Ovary (tissue), 3 donors: ENCODE measurements around the gene TMOD2.

Experiments used
- EP300 ChIP-seq: sonication (generic); formaldehyde crosslinking; IDR thresholded peaks from one replicate; pipeline ENCODE4 v1.6.1; 2017; ENCODE audit warnings: antibody characterized with exemption
- POLR2A ChIP-seq: fragments of 450-650 bp; IDR thresholded peaks from one replicate; pipeline ENCODE4 v1.6.1; 2017; ENCODE audit warnings: antibody characterized with exemption, mild to moderate bottlenecking, moderate library complexity
- TF ChIP-seq, protein P1 (sequence below), 3 donors: fragments of 450-650 bp in 2 of 3; fragments of 200-600 bp in 1 of 3; IDR thresholded peaks; one replicate each; pipeline versions ENCODE4 v1.5.1 to v1.8.0; 2016 to 2022; ENCODE audit warnings: antibody characterized with exemption in 3 of 3, mild to moderate bottlenecking in 1 of 3
- donor health status: DM: no; HTN: no; CAD: no.

DNA sequence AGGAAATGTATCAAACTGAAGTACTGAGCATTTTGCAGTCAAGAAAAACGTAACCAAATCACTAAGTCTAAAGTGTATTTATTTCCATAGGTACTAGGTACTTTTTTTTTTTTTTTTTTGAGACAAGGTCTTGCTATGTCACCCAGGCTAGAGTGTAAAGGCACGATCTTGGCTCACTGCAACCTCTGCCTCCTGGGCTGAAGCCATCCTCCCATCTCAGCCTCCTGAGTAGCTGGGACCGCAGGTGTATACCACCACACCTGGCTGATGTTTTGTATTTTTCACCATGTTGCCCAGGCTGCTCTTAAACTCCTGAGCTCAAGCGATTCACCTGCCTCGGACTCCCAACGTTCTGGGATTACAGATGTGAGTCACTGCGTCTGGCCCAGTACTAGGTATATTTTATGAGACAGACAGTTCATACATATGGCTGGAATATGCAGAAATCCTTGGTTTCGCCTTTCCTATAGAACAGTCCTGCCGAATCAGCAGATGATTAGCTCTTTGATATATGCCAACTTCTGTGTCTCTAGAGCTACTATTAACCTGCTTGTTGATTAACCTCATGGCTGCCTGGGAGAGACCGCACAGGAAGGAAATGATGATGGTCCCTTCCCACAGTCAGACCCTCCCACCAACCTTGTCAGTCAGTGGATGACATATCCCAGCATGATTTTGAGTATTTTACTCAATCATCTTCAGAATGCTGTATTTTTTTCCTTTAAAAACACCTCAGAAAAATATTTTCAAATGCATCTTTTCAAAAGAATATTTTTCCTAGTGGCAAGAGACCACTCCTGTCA, 110.4 kb downstream of the TMOD2 start:
- TF ChIP-seq, protein P1, sequence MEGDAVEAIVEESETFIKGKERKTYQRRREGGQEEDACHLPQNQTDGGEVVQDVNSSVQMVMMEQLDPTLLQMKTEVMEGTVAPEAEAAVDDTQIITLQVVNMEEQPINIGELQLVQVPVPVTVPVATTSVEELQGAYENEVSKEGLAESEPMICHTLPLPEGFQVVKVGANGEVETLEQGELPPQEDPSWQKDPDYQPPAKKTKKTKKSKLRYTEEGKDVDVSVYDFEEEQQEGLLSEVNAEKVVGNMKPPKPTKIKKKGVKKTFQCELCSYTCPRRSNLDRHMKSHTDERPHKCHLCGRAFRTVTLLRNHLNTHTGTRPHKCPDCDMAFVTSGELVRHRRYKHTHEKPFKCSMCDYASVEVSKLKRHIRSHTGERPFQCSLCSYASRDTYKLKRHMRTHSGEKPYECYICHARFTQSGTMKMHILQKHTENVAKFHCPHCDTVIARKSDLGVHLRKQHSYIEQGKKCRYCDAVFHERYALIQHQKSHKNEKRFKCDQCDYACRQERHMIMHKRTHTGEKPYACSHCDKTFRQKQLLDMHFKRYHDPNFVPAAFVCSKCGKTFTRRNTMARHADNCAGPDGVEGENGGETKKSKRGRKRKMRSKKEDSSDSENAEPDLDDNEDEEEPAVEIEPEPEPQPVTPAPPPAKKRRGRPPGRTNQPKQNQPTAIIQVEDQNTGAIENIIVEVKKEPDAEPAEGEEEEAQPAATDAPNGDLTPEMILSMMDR (IDR thresholded peaks at IDR 0.05), result no peak
- no peak for TF ChIP-seq EP300
- TF ChIP-seq POLR2A, result no peak
